Neural crest cell (in vitro differentiated cells): ENCODE data around the gene TTC16. TPM values are rescaled to one million over a fixed set of nuclear protein-coding genes. Genes with fewer than 3 reads are reported as not detected.

Experiments used
- DNase-seq: peaks from one replicate; pipeline ENCODE4 v3.0.0; 2021; ENCODE audit warnings: low read depth, mixed read lengths, low spot score
- H3K27ac Mint-ChIP-seq: one replicate; pipeline ENCODE4 v1.8.0; 2021; ENCODE audit warnings: mild to moderate bottlenecking, mixed read lengths; ENCODE audit not compliant: unreplicated experiment
- H3K27me3 Mint-ChIP-seq: 2 replicates; pipeline ENCODE4 v1.8.0; 2021; ENCODE audit warnings: low read depth, mild to moderate bottlenecking, mixed read lengths
- H3K36me3 Mint-ChIP-seq: 2 replicates; pipeline ENCODE4 v1.8.0; 2021; ENCODE audit warnings: low read depth, mild to moderate bottlenecking, mixed read lengths
- H3K4me1 Mint-ChIP-seq: 2 replicates; pipeline ENCODE4 v1.8.0; 2021; ENCODE audit warnings: mixed read lengths
- H3K4me3 Mint-ChIP-seq: one replicate; pipeline ENCODE4 v1.8.0; 2021; ENCODE audit warnings: mild to moderate bottlenecking, mixed read lengths
- H3K9me3 Mint-ChIP-seq: 2 replicates; pipeline ENCODE4 v1.8.0; 2021; ENCODE audit warnings: mixed read lengths
- total RNA-seq: library from RNA; stranded (reverse); gene quantifications from 2 replicates; pipeline ENCODE4 v1.2.1, GENCODE V29; 2021
- TF ChIP-seq, protein P1 (sequence below): fragments of 200-600 bp; sonication (generic); conservative IDR thresholded peaks from 2 replicates; pipeline ENCODE4 v1.5.0; 2021; ENCODE audit warnings: antibody characterized with exemption, mild to moderate bottlenecking

TTC16 gene
- total RNA-seq, 1 donor from 2014 or later = not detected

DNA sequence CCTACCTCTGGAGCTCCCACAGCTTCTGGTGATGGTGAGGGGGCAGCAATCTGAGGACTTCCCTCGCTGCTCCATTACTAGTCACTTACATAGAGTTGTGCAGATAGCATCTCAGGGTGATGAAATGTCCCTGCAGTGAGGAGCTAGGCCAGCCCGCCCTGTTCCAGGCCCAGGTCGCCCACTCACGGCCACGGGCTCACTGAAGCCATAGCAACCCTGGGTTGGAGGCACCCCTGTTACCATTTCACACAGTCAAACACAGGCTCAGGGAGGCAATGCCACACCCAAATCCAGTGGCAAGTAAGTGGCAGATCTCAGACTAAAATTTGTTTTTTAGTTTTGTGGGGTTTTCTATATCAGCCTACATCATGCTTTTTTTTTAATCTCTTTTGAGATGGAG, 43.0 kb downstream of the TTC16 start:
- Mint-ChIP-seq H3K36me3 (no peaks in the 10 kb centered on the region), H3K9me3 (no peaks in the 10 kb centered on the region), H3K4me3 (no peak overlapping the region), H3K4me1 (peaks cover 12% of the 10 kb centered on the region), H3K27me3 (peaks cover 42% of the 10 kb centered on the region), H3K27ac (no peak overlapping the region)
- DNase-seq = no peak
- TF ChIP-seq, protein P1, sequence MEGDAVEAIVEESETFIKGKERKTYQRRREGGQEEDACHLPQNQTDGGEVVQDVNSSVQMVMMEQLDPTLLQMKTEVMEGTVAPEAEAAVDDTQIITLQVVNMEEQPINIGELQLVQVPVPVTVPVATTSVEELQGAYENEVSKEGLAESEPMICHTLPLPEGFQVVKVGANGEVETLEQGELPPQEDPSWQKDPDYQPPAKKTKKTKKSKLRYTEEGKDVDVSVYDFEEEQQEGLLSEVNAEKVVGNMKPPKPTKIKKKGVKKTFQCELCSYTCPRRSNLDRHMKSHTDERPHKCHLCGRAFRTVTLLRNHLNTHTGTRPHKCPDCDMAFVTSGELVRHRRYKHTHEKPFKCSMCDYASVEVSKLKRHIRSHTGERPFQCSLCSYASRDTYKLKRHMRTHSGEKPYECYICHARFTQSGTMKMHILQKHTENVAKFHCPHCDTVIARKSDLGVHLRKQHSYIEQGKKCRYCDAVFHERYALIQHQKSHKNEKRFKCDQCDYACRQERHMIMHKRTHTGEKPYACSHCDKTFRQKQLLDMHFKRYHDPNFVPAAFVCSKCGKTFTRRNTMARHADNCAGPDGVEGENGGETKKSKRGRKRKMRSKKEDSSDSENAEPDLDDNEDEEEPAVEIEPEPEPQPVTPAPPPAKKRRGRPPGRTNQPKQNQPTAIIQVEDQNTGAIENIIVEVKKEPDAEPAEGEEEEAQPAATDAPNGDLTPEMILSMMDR = no peak

DNA sequence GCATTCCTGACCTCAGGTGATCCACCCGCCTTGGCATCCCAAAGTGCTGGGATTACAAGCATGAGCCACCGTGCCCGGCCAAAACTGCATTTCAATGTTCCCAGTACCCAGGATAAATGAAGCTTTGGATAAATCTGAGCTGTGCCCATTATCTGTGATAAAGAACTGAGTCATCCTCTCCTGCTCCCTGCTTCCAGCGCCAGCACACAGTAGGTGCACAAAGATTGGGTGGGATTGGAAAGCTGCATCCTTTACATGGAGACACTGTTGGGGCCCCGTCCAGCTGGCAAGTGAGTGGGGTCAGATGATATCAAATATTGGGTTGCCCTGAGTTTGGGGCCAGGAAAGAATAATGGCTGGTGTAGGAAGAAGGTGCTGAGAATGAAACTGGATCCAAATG, 45.2 kb downstream of the TTC16 start:
- H3K36me3 Mint-ChIP-seq = no peaks in the 10 kb centered on the region
- H3K9me3 Mint-ChIP-seq = no peaks in the 10 kb centered on the region
- TF ChIP-seq, protein P1 = no peak
- peaks cover 27% of the 10 kb centered on the region for H3K27me3 Mint-ChIP-seq
- H3K27ac Mint-ChIP-seq = no peak overlapping the region
- H3K4me1 Mint-ChIP-seq = peaks cover 19% of the 10 kb centered on the region
- no peak overlapping the region for H3K4me3 Mint-ChIP-seq
- no peak for DNase-seq

DNA sequence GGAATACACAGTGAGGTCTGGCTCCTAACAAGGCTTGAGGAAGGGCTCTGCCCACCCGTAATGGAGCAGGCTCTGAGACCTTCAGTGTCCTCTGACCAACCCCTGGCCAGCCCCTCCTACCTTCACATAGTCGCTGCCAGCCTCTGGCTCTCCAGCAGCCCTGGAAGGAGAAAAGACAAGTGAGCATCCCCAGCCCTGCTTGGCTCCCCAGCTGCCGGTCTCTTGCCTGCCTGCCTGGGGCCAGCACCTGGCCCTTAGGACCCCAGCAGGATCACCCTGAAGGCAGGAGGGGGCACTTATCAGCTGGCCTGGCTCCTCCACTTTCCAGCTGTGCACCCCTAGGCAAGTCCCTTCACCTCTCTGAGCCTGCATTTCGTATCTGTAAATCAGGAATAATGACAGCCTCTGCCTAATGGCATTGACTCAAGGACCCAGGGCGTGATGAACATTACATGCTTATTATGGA, 45.6 kb downstream of the TTC16 start:
- no peak overlapping the region for H3K27ac Mint-ChIP-seq
- no peak overlapping the region for H3K4me3 Mint-ChIP-seq
- TF ChIP-seq, protein P1 = no peak
- no peaks in the 10 kb centered on the region for H3K9me3 Mint-ChIP-seq
- no peak for DNase-seq
- peaks cover 23% of the 10 kb centered on the region for H3K27me3 Mint-ChIP-seq
- no peaks in the 10 kb centered on the region for H3K36me3 Mint-ChIP-seq
- peaks cover 19% of the 10 kb centered on the region for H3K4me1 Mint-ChIP-seq

DNA sequence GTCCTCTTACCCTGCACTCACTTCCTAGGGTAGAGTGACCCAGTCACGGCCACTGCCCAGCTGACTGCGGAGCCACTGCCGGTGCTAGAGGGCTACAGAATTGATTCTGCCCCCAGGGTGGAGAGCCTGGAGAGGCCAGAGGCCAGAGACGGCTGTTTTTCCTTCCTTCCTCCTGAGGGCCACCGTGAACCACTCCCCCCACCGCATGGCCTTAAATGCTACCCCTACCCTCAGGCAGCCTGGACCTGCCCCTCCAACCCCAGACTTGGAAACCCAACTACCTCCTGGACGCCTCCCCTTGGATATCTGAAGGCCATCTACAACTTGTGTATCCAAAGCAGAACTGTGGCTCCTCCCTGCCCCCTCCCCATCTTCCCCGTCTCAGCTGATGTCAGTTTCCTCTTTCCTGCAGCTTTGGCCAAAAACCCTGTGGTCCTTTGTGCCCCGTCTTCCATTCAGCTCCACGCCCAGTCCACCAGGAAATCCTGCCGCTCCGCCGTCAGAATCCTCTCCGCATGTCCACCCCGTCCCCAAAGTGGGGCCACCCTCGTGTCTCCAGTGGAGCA, 46.3 kb downstream of the TTC16 start:
- TF ChIP-seq, protein P1 = no peak
- H3K9me3 Mint-ChIP-seq = no peaks in the 10 kb centered on the region
- no peak for DNase-seq
- H3K27me3 Mint-ChIP-seq = peaks cover 20% of the 10 kb centered on the region
- no peak overlapping the region for H3K4me3 Mint-ChIP-seq
- peaks cover 22% of the 10 kb centered on the region for H3K4me1 Mint-ChIP-seq
- H3K36me3 Mint-ChIP-seq = no peaks in the 10 kb centered on the region
- peak overlapping the region; percentile 68 for H3K27ac Mint-ChIP-seq

DNA sequence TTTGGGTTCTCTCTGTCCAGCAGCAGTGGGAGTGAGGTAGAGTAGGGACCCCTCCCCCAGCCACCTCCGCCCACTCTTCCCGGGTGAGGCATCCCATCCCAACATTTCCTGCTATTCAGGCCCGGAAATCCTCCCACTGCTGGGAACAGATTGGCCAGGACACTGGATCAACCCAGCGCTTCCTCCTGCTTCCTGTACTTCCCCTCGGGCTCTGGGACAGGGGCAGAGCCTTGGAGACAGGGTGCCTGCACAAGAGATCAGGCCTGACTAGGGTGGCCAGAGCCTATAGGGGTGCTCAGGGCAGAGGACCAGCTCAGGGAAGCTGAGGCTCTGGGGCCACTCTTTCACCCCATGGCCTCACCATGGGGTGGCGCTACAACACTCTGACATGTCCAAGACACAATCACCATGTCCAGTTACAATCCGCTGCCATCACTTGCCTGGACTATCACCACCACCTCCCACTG, 48.1 kb downstream of the TTC16 start:
- no peak for DNase-seq
- peak overlapping the region; percentile 12 for H3K27ac Mint-ChIP-seq
- H3K4me3 Mint-ChIP-seq = peak overlapping the region; percentile 31
- peaks cover 36% of the 10 kb centered on the region for H3K4me1 Mint-ChIP-seq
- no peaks in the 10 kb centered on the region for H3K36me3 Mint-ChIP-seq
- H3K27me3 Mint-ChIP-seq = peaks cover 14% of the 10 kb centered on the region
- TF ChIP-seq, protein P1 = peak; percentile 25
- no peaks in the 10 kb centered on the region for H3K9me3 Mint-ChIP-seq
